ENCODE data around the gene PCYT1A. TPM values are rescaled to one million over a fixed set of nuclear protein-coding genes. Genes with fewer than 3 reads are reported as not detected.
"Not testable (repeated sequence)": the region's sequence is repeated elsewhere in the genome, so short reads cannot be mapped to it uniquely, and the experiment has no call there.

The PCYT1A gene
- total RNA-seq, 1 donor from 2014 or later = 54.6 TPM

DNA sequence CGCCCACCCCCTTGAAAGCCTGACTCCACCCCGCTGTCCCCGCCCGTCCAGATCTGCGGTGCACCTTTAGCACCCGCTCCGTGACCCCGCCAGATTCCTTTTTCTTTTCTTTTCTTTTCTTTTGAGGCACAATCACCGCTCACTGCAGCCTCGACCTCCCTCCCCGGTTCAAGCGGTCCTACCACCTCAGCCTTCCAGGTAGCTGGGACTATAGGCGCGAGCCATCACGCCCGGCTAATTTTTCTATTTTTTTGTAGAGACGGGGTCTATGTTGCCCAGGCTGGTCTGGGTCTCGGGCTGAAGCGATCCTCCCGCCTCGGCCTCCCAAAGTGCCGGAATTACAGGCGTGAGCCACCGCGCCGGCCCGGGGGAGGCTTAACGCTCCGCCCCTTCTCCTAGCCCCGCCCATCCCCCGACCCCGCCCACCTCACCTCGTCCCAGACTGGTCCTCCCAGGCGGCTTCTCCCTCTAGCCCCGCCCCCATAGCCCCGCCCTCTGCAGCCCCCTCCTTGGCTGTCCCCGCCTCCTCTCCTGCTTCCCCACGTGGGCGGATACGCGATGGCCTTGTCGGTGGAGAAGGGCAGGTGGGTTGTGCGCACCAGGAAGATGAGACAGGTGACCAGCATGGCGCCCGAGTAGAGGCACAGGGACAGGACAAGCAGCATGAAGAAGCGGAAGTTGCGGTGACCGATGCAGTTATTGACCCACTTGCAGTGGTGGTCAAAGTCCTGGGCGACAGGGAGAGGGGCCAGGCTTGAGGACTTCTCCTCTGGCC is 79.5 kb downstream of the PCYT1A start:
- TF ChIP-seq, protein P1, sequence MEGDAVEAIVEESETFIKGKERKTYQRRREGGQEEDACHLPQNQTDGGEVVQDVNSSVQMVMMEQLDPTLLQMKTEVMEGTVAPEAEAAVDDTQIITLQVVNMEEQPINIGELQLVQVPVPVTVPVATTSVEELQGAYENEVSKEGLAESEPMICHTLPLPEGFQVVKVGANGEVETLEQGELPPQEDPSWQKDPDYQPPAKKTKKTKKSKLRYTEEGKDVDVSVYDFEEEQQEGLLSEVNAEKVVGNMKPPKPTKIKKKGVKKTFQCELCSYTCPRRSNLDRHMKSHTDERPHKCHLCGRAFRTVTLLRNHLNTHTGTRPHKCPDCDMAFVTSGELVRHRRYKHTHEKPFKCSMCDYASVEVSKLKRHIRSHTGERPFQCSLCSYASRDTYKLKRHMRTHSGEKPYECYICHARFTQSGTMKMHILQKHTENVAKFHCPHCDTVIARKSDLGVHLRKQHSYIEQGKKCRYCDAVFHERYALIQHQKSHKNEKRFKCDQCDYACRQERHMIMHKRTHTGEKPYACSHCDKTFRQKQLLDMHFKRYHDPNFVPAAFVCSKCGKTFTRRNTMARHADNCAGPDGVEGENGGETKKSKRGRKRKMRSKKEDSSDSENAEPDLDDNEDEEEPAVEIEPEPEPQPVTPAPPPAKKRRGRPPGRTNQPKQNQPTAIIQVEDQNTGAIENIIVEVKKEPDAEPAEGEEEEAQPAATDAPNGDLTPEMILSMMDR (IDR thresholded peaks at IDR 0.05) = no peak
- H3K36me3 Mint-ChIP-seq (ENCODE audit: low read depth) = no peaks in the 10 kb centered on the region
- H3K9me3 Mint-ChIP-seq = peaks cover 2% of the 10 kb centered on the region
- ATAC-seq (ENCODE audit: low read depth) (peak; percentile 74), DNase-seq (no peak)
- intact Hi-C loops (cut with micrococcal nuclease) = no loop called here
- H3K4me3 Mint-ChIP-seq = peak overlapping the region; percentile 85
- H3K27me3 Mint-ChIP-seq = no peaks in the 10 kb centered on the region
- ChIA-PET CTCF (interaction anchor here (2.9 kb wide), 1 partner anchor 135 kb away, joined by 12 read pairs; no protein-coding TSS in a partner anchor), POLR2A (no interaction called here)
- H3K4me1 Mint-ChIP-seq = peaks cover 43% of the 10 kb centered on the region
- peak overlapping the region; percentile 76 for H3K27ac Mint-ChIP-seq

DNA sequence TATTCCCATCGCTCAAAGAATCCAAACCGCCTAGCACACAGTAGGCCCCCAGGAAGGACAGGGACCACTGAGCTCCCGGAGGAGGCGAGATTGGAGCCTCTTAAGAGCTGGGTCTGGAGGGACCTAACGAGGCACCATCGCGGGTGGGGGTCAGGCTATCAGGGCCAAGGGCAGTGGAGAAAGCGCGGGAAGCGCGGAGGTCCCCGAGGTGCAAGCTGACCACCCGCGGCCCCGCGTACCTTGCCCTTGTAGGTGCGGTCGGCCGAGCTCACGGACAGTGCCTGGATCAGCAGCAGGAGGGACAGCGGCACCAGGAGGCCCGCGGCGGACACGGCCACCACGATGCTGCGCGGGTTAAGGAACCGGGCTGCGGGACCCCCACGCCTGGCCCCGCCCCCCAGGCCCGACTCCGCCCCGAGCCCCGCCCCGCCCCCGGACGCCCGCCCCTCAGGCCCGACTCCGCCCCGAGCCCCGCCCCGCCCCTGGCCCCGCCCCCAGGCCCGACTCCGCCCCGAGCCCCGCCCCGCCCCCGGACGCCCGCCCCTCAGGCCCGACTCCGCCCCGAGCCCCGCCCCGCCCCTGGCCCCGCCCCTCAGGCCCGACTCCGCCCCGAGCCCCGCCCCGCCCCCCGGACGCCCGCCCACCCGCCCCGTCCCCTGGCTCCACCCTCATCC is 80.2 kb downstream of the PCYT1A start:
- TF ChIP-seq, protein P1 (IDR thresholded peaks at IDR 0.05) = no peak
- CTCF ChIA-PET = interaction anchor here (2.9 kb wide), 1 partner anchor 134 kb away, joined by 12 read pairs; no protein-coding TSS in a partner anchor
- H3K9me3 Mint-ChIP-seq = peaks cover 2% of the 10 kb centered on the region
- H3K27me3 Mint-ChIP-seq = no peaks in the 10 kb centered on the region
- POLR2A ChIA-PET = interaction anchor here (1.0 kb wide), 1 partner anchor 12 kb away, joined by 3 read pairs; no protein-coding TSS in a partner anchor
- H3K27ac Mint-ChIP-seq = no peak overlapping the region
- DNase-seq (peak; percentile 43), ATAC-seq (ENCODE audit: low read depth) (peak; percentile 48)
- intact Hi-C loops (cut with micrococcal nuclease) = no loop called here
- peaks cover 50% of the 10 kb centered on the region for H3K4me1 Mint-ChIP-seq
- peak overlapping the region; percentile 85 for H3K4me3 Mint-ChIP-seq
- H3K36me3 Mint-ChIP-seq (ENCODE audit: low read depth) = no peaks in the 10 kb centered on the region

DNA sequence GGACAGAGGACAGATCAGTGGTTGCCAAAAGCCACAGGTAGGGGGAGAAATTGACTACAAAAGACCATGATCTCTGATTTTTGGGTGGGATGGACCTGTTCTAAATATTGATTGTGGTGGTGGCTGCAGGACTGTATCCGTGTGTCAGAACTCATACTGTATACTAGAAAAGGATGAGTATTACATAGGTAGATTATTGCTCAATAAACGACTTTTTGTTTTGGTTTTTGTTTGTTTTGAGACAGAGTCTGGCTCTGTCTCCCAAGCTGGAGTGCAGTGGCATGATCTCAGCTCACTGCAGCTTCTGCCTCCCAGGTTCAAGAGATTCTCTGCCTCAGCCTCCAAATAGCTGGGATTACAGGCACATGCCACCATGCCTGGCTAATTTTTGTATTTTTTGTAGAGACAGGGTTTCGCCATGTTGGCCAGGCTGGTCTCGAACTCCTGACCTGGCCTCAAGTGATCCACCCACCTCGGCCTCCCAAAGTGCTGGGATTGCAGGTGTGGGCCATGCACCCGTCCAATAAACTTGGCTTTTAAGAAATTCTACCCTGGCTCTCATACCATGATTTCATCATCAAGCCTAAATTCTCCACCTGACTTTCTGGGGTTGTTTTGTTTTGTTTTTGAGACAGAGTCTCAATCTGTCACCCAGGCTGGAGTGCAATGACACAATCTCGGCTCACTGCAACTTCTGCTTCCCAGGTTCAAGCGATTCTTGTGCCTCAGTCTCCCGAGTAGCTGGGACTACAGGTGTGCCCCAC is 81.9 kb downstream of the PCYT1A start:
- Mint-ChIP-seq H3K27ac (peak overlapping the region; percentile 18), H3K4me1 (peaks cover 52% of the 10 kb centered on the region)
- ATAC-seq (ENCODE audit: low read depth); H3K4me3 Mint-ChIP-seq; H3K36me3 Mint-ChIP-seq (ENCODE audit: low read depth); intact Hi-C loops (cut with micrococcal nuclease); H3K27me3 Mint-ChIP-seq; H3K9me3 Mint-ChIP-seq; DNase-seq: not testable (repeated sequence)
- ChIA-PET CTCF (interaction anchor here (0.6 to 2.9 kb wide), 2 partner anchors 46 to 133 kb away, joined by 3 to 12 read pairs; no protein-coding TSS in a partner anchor), POLR2A (interaction anchor here (0.7 to 1.2 kb wide), 3 partner anchors 13 to 296 kb away, joined by 3 to 7 read pairs (median 3); no protein-coding TSS in a partner anchor)

DNA sequence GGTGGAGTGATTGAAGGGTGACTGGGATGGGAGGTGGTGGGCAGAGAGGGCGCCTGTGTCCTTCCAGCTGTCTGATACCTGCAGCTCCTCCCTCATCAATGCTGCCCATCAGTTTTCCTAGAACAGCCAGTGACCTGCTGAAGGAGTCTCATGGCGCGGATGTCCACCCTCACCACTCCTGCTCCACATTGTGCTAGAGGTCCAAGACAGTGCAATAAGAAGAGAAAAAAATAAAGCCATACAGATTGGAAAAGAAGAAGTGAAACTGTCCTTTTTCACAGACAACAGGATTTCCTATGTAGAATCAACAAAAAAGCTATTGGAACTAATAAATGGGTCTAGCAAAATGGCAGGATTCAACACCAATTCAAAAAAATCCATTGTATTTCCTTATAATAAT is 83.7 kb downstream of the PCYT1A start:
- no peak for ATAC-seq (ENCODE audit: low read depth)
- Mint-ChIP-seq H3K27ac (peak overlapping the region; percentile 68), H3K9me3 (peaks cover 2% of the 10 kb centered on the region), H3K27me3 (no peaks in the 10 kb centered on the region), H3K4me3 (peak overlapping the region; percentile 39), H3K36me3 (ENCODE audit: low read depth) (no peaks in the 10 kb centered on the region), H3K4me1 (peaks cover 52% of the 10 kb centered on the region)
- CTCF ChIA-PET = no interaction called here
- no peak for DNase-seq
- POLR2A ChIA-PET = interaction anchor here (0.5 to 0.6 kb wide), 2 partner anchors 117 to 518 kb away, joined by 3 to 13 read pairs; no protein-coding TSS in a partner anchor
- TF ChIP-seq, protein P1 (IDR thresholded peaks at IDR 0.05) = no peak
- intact Hi-C loops (cut with micrococcal nuclease) = no loop called here

DNA sequence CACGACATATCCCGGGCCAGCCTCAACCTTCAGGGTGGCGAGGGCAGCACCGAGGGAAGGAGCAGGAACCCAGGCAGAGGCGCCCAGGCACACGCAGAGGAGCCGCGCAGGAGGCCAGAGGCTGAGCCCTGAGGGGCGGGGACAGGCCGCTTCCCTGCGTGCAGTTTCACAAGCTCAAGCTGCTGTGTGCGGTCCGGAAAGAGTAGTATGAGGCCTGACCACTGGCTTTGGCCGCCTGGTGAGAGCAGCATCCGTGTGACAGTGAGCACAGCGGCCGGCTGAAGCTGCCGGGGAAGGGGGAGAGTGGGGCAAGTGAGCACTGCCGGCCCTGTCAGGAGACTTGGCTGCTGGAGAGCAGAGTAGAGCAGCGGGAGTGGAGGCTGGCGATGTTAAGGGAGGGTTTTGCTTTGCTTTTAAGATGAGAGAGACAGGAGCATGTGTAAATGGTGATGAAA is 85.0 kb downstream of the PCYT1A start:
- ChIA-PET CTCF (interaction anchor here (1.0 kb wide), 1 partner anchor 130 kb away, joined by 3 read pairs; no protein-coding TSS in a partner anchor), POLR2A (interaction anchor here (0.6 to 1.0 kb wide), 2 partner anchors 22 to 127 kb away, joined by 3 read pairs; no protein-coding TSS in a partner anchor)
- Mint-ChIP-seq H3K36me3 (ENCODE audit: low read depth) (no peaks in the 10 kb centered on the region), H3K27me3 (no peaks in the 10 kb centered on the region), H3K4me3 (peak overlapping the region; percentile 24), H3K4me1 (peaks cover 43% of the 10 kb centered on the region), H3K9me3 (peaks cover 2% of the 10 kb centered on the region), H3K27ac (no peak overlapping the region)
- TF ChIP-seq, protein P1 (IDR thresholded peaks at IDR 0.05) = no peak
- DNase-seq = no peak
- intact Hi-C loops (cut with micrococcal nuclease) = no loop called here
- ATAC-seq (ENCODE audit: low read depth) = no peak

All from activated B cell treated with CpG ODN at 0.5 μM for 24 hours (primary cell).